Fibroblast of pulmonary artery (primary cell): Measurements from ENCODE around the gene LIMCH1.
"Not testable (repeated sequence)": the region's sequence is repeated elsewhere in the genome, so short reads cannot be mapped to it uniquely, and the experiment has no call there.

ENCODE experiments used
- DNase-seq: peaks from one replicate; pipeline ENCODE4 v3.0.0-alpha.2; 2010; ENCODE audit warnings: low read depth
- H3K4me3 ChIP-seq: replicated peaks from 2 replicates; pipeline ENCODE4 v1.5.1; 2011; ENCODE audit warnings: low read depth, mild to moderate bottlenecking, control low read depth, low read length, moderate library complexity
- TF ChIP-seq, protein P1 (sequence below): IDR thresholded peaks from 2 replicates; pipeline ENCODE4 v1.5.1; 2011; ENCODE audit warnings: mild to moderate bottlenecking, control low read depth, low read length, inconsistent platforms; ENCODE audit errors: missing control alignments

Gene LIMCH1

DNA sequence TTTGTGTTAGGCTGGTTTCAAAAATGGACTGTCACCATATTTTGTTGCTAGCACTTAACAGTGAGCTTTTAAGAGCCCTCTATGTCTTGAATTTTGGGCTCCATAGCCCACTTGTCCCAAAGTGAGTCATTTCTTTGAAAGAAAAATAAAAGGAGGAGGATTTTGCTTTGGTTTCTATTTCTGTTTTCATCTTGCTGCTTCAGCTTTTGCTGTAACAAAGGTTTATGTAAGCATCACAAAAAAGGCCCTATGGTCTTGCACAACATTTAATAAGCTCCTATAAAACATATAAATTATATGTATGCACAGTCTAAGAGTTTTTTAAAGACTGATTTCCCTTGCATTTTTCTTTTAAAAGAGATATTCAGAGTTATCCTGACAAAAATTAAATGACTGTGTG lies 105.4 kb downstream of the LIMCH1 start:
- DNase-seq, result no peak
- H3K4me3 ChIP-seq, result no peak overlapping the region
- TF ChIP-seq, protein P1, sequence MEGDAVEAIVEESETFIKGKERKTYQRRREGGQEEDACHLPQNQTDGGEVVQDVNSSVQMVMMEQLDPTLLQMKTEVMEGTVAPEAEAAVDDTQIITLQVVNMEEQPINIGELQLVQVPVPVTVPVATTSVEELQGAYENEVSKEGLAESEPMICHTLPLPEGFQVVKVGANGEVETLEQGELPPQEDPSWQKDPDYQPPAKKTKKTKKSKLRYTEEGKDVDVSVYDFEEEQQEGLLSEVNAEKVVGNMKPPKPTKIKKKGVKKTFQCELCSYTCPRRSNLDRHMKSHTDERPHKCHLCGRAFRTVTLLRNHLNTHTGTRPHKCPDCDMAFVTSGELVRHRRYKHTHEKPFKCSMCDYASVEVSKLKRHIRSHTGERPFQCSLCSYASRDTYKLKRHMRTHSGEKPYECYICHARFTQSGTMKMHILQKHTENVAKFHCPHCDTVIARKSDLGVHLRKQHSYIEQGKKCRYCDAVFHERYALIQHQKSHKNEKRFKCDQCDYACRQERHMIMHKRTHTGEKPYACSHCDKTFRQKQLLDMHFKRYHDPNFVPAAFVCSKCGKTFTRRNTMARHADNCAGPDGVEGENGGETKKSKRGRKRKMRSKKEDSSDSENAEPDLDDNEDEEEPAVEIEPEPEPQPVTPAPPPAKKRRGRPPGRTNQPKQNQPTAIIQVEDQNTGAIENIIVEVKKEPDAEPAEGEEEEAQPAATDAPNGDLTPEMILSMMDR, result no peak

DNA sequence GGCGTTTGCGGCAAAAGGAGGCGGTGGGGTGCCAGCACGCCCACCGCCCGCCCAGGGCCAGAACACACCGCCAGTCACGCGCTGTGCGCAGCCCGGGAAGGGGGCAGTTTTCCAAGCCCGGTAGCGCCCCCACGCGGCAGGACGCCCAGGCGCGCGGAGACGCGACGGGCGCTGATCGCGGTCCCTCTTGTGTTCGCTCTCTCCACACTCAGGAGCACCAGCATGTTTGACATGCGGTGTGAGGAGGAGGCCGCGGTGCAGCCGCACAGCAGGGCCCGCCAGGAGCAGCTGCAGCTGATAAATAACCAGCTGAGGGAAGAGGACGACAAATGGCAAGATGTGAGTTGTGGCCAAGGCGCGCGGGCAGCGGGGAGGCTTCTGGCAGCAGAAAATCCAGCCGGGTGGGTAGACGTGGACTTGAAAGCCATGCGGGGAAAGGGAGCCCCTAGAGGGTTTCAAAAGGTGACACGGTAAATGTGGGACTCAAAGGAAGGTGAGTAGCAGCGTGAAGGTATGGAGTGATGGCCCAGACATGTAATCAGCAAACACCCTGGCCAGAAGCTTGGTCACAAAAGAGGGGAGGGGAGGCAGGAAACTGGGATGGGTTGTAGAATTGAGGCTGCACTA lies 106.4 kb downstream of the LIMCH1 start:
- TF ChIP-seq, protein P1, result peak; percentile 57
- H3K4me3 ChIP-seq, result no peak overlapping the region
- DNase-seq, result peak; percentile 46

DNA sequence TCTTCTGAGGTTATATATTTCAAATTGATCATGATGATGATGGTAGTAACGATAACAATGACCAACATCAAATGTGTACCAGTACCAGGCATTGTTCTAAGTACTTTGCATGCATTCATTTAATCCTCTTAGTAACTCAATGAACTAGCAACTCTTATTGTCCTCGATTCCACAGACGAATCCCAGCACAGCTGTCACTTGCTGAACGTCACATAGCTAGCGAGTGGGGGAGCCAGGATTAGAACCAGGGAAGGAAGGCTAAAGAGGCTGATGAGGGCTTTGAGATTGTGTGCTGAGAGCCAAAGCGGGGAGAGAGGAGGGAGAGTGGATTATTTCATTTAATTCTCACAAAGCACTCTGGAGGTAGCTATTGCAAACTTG lies 106.9 kb downstream of the LIMCH1 start:
- no peak overlapping the region for H3K4me3 ChIP-seq
- no peak for DNase-seq
- TF ChIP-seq, protein P1, result no peak

DNA sequence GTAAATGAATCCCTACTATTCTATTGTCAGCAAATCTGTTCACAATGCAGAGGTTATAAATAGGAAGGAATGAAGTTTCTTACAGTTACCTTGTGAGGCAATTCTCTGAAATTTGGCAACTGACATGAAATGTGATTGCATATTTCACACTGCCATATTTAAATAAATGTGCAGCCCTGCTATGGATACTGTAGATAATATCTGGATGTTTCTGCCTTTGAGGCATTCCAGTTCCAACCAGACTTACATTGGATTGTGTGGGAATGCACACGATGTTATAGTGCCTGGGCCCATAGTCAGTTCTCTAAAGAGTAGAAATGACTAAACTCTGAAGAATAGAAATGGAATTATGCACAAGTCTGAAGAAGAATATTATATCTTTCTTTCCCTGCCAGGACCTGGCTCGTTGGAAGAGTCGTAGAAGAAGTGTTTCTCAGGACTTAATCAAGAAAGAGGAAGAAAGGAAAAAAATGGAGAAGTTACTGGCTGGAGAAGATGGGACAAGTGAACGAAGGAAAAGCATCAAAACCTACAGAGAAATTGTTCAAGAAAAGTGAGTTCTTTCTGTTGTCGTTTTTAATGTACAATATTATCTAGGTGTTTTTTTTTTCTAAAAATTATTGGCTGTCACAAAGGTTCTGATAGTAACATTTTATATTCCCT lies 107.9 kb downstream of the LIMCH1 start:
- no peak overlapping the region for H3K4me3 ChIP-seq
- TF ChIP-seq, protein P1, result no peak
- no peak for DNase-seq

DNA sequence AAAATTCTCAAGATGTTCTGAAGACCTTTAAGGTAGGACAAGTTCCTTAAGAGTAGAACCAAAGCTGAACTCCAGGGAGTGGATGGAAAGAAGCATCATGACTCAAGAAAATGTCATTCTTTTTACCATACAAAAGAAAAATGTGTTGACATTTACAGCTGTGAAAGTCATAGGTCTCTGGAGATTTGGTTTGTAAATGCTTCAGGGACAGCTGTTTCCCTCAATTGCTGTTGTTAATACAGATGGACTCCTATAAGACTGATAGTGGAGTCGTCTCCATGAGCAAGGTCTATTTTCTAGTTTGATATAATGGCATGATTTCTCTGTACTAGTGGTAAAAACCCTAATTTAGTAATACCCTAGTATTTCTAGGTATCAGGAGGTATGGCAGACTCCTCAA lies 108.9 kb downstream of the LIMCH1 start:
- no peak for DNase-seq
- no peak overlapping the region for H3K4me3 ChIP-seq
- TF ChIP-seq, protein P1, result no peak

DNA sequence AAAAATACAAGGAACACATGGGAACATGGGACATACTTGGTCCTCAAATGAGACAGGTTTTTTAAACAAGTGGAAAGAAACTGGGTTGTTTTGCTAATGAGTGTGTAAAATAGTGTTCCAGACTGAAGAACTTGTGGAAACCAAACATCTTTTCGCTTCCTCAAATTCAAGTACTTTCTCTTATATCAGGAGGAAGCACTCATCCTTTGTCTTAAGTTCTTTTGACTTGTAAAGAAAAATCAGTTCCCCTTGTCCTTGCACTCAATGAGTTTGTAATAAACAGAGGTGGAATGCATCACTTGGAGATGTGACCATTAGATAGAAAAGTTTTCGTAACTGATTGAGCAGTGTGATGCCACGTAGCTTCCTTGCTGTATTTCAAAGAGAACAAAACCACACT lies 109.4 kb downstream of the LIMCH1 start:
- no peak for DNase-seq
- TF ChIP-seq, protein P1, result no peak
- H3K4me3 ChIP-seq, result no peak overlapping the region

DNA sequence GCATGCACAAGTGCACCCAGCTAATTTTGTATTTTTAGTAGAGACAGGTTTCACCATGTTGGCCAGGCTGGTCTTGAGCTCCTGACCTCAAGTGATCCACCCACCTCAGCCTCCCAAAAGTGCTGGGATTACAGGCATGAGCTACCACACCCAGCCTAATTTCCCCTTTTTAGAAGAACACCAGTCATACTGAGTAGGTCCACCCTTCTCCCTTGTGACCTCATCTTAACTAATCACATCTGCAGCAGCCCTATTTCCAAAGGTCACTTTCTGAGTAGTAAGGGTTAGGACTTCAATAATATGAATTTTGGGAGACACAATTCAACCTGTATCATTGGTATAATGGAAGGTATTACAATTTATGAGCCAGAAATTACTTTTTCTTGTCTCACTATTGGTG lies 113.2 kb downstream of the LIMCH1 start:
- not testable (repeated sequence) for H3K4me3 ChIP-seq

More for the DNA sequence above, 113.2 kb downstream of the LIMCH1 start:
- not testable (repeated sequence) for DNase-seq
